NCI-H2171 (cell line): Measurements from ENCODE around the gene DBX1.
"Not testable (repeated sequence)": the region's sequence is repeated elsewhere in the genome, so short reads cannot be mapped to it uniquely, and the experiment has no call there.

ENCODE experiments used
- DNase-seq: peaks from one replicate; lab custom pipeline; 2025; lab: John Stamatoyannopoulos, UW

The DBX1 gene

GRCh38 chr11:20160425-20161229, at the start of gene DBX1:
TSS of gene DBX1 (minus strand) at chr11:20160475. CDS start at chr11:20160324, 151 bp downstream.
- no peak for DNase-seq

- DNase-seq = no peak
Measured at GRCh38 chr11:20208622-20209111, 48.4 kb upstream of the DBX1 start.

GRCh38 chr11:20207781-20208621, 47.7 kb upstream of the DBX1 start:
- DNase-seq = no peak

GRCh38 chr11:20205807-20206206, 45.5 kb upstream of the DBX1 start:
- no peak for DNase-seq

- no peak for DNase-seq
Measured at GRCh38 chr11:20204681-20205080, 44.4 kb upstream of the DBX1 start.

GRCh38 chr11:20203831-20204230, 43.6 kb upstream of the DBX1 start:
- DNase-seq = no peak

- DNase-seq = no peak
Measured at GRCh38 chr11:20201231-20201630, 41.0 kb upstream of the DBX1 start.

- not testable (repeated sequence) for DNase-seq
Measured at GRCh38 chr11:20200331-20200955, 40.2 kb upstream of the DBX1 start.

- no peak for DNase-seq
Measured at GRCh38 chr11:20197881-20198280, 37.6 kb upstream of the DBX1 start.

GRCh38 chr11:20194470-20194869, 34.2 kb upstream of the DBX1 start:
- DNase-seq = no peak

GRCh38 chr11:20193307-20193706, 33.0 kb upstream of the DBX1 start:
- no peak for DNase-seq

- DNase-seq = no peak
Measured at GRCh38 chr11:20192641-20193040, 32.4 kb upstream of the DBX1 start.

- DNase-seq = no peak
Measured at GRCh38 chr11:20192151-20192550, 31.9 kb upstream of the DBX1 start.

GRCh38 chr11:20178976-20179375, 18.7 kb upstream of the DBX1 start:
- DNase-seq = no peak

- no peak for DNase-seq
Measured at GRCh38 chr11:20177136-20177535, 16.9 kb upstream of the DBX1 start.

- DNase-seq = no peak
Measured at GRCh38 chr11:20172721-20173447, 12.6 kb upstream of the DBX1 start.

GRCh38 chr11:20163783-20164481, 3.7 kb upstream of the DBX1 start:
- DNase-seq = no peak

- DNase-seq = no peak
Measured at GRCh38 chr11:20162824-20163782, 2.8 kb upstream of the DBX1 start.

GRCh38 chr11:20161923-20162744, 1.9 kb upstream of the DBX1 start:
- DNase-seq = no peak
